ENCODE results near the gene SLC13A5. TPM values are rescaled to one million over a fixed set of nuclear protein-coding genes. Genes with fewer than 3 reads are reported as not detected.

SLC13A5 gene
- total RNA-seq, 2 experiments from 2014 or later, result not detected

- Mint-ChIP-seq H3K27me3 (peaks cover 8% of the 10 kb centered on the region), H3K9me3 (no peaks in the 10 kb centered on the region), H3K36me3 (peaks cover 16% of the 10 kb centered on the region), H3K27ac (peak within 1 kb of the TSS; percentile 98), H3K4me3 (peak within 1 kb of the TSS; percentile 96), H3K4me1 (peaks cover 54% of the 10 kb centered on the region)
- peak; percentile 95 for DNase-seq
Measured at GRCh38 chr17:6651354-6651918, 61.7 kb downstream of the SLC13A5 start, which contains the start of the genes C17orf100 and MED31. TSS of gene C17orf100 (plus strand) at chr17:6651762. CDS start at chr17:6651914, 152 bp downstream. TSS of gene MED31 (minus strand) at chr17:6651605. CDS start at chr17:6651528, 77 bp downstream.

- no peaks in the 10 kb centered on the region for H3K27me3 Mint-ChIP-seq
- peak overlapping the region; percentile 39 for H3K27ac Mint-ChIP-seq
- H3K4me3 Mint-ChIP-seq, result no peak overlapping the region
- H3K9me3 Mint-ChIP-seq, result no peaks in the 10 kb centered on the region
- H3K4me1 Mint-ChIP-seq, result peaks cover 62% of the 10 kb centered on the region
- no peak for DNase-seq
- H3K36me3 Mint-ChIP-seq, result peaks cover 33% of the 10 kb centered on the region
Measured at GRCh38 chr17:6648181-6648580, 65.0 kb downstream of the SLC13A5 start.

- no peak for DNase-seq
Measured at GRCh38 chr17:6643451-6644125, 69.6 kb downstream of the SLC13A5 start.

GRCh38 chr17:6642592-6642991 is 70.6 kb downstream of the SLC13A5 start:
- Mint-ChIP-seq H3K4me3 (peak overlapping the region; percentile 95), H3K27ac (peak overlapping the region; percentile 64), H3K4me1 (peaks cover 60% of the 10 kb centered on the region), H3K27me3 (no peaks in the 10 kb centered on the region), H3K9me3 (no peaks in the 10 kb centered on the region), H3K36me3 (peaks cover 44% of the 10 kb centered on the region)
- DNase-seq, result no peak

More at GRCh38 chr17:6643451-6644125, 69.6 kb downstream of the SLC13A5 start:
- Mint-ChIP-seq H3K9me3 (no peaks in the 10 kb centered on the region), H3K4me1 (peaks cover 63% of the 10 kb centered on the region), H3K27me3 (no peaks in the 10 kb centered on the region), H3K27ac (peak overlapping the region; percentile 38), H3K36me3 (peaks cover 44% of the 10 kb centered on the region), H3K4me3 (no peak overlapping the region)

GRCh38 chr17:6641247-6641863 is 71.8 kb downstream of the SLC13A5 start:
- H3K4me3 Mint-ChIP-seq, result peak overlapping the region; percentile 95
- H3K4me1 Mint-ChIP-seq, result peaks cover 54% of the 10 kb centered on the region
- H3K27ac Mint-ChIP-seq, result peak overlapping the region; percentile 99
- H3K27me3 Mint-ChIP-seq, result no peaks in the 10 kb centered on the region
- no peak for DNase-seq
- H3K36me3 Mint-ChIP-seq, result peaks cover 42% of the 10 kb centered on the region
- no peaks in the 10 kb centered on the region for H3K9me3 Mint-ChIP-seq

- peak; percentile 96 for DNase-seq
- peak within 1 kb of the TSS; percentile 99 for H3K27ac Mint-ChIP-seq
- H3K4me1 Mint-ChIP-seq, result peaks cover 49% of the 10 kb centered on the region
- no peaks in the 10 kb centered on the region for H3K27me3 Mint-ChIP-seq
- H3K36me3 Mint-ChIP-seq, result peaks cover 36% of the 10 kb centered on the region
- peak within 1 kb of the TSS; percentile 95 for H3K4me3 Mint-ChIP-seq
- H3K9me3 Mint-ChIP-seq, result no peaks in the 10 kb centered on the region
Measured at GRCh38 chr17:6640536-6641246, 72.5 kb downstream of the SLC13A5 start, which contains the start of the genes KIAA0753 and TXNDC17. TSS of gene KIAA0753 (minus strand) at chr17:6640711. CDS start at chr17:6635103, 5,608 bp downstream. TSS of gene TXNDC17 (plus strand) at chr17:6641060. CDS start at chr17:6641083, 23 bp downstream.

- Mint-ChIP-seq H3K9me3 (no peaks in the 10 kb centered on the region), H3K27me3 (no peaks in the 10 kb centered on the region), H3K4me3 (peak overlapping the region; percentile 95), H3K36me3 (peaks cover 32% of the 10 kb centered on the region), H3K4me1 (peaks cover 45% of the 10 kb centered on the region), H3K27ac (peak overlapping the region; percentile 99)
- peak; percentile 38 for DNase-seq
Measured at GRCh38 chr17:6639586-6640535, 73.3 kb downstream of the SLC13A5 start.

GRCh38 chr17:6639014-6639585 is 74.1 kb downstream of the SLC13A5 start:
- Mint-ChIP-seq H3K36me3 (peaks cover 30% of the 10 kb centered on the region), H3K9me3 (no peaks in the 10 kb centered on the region), H3K4me1 (peaks cover 37% of the 10 kb centered on the region), H3K27ac (peak overlapping the region; percentile 99), H3K27me3 (no peaks in the 10 kb centered on the region), H3K4me3 (peak overlapping the region; percentile 95)
- DNase-seq, result peak; percentile 17

- Mint-ChIP-seq H3K27me3 (no peaks in the 10 kb centered on the region), H3K4me1 (peaks cover 33% of the 10 kb centered on the region), H3K36me3 (peaks cover 29% of the 10 kb centered on the region), H3K27ac (no peak overlapping the region), H3K4me3 (peak overlapping the region; percentile 95), H3K9me3 (no peaks in the 10 kb centered on the region)
- DNase-seq, result peak; percentile 8
Measured at GRCh38 chr17:6638046-6638908, 74.9 kb downstream of the SLC13A5 start.

- no peaks in the 10 kb centered on the region for H3K27me3 Mint-ChIP-seq
- DNase-seq, result no peak
- no peaks in the 10 kb centered on the region for H3K9me3 Mint-ChIP-seq
- H3K4me3 Mint-ChIP-seq, result no peak overlapping the region
- peaks cover 28% of the 10 kb centered on the region for H3K36me3 Mint-ChIP-seq
- no peak overlapping the region for H3K27ac Mint-ChIP-seq
- H3K4me1 Mint-ChIP-seq, result peaks cover 25% of the 10 kb centered on the region
Measured at GRCh38 chr17:6637458-6637840, 75.7 kb downstream of the SLC13A5 start.

GRCh38 chr17:6636616-6637457 is 76.3 kb downstream of the SLC13A5 start:
- no peak overlapping the region for H3K27ac Mint-ChIP-seq
- no peaks in the 10 kb centered on the region for H3K9me3 Mint-ChIP-seq
- no peak overlapping the region for H3K4me3 Mint-ChIP-seq
- H3K36me3 Mint-ChIP-seq, result peaks cover 27% of the 10 kb centered on the region
- no peak for DNase-seq
- no peaks in the 10 kb centered on the region for H3K27me3 Mint-ChIP-seq
- peaks cover 21% of the 10 kb centered on the region for H3K4me1 Mint-ChIP-seq

GRCh38 chr17:6636105-6636504 is 77.1 kb downstream of the SLC13A5 start:
- no peak overlapping the region for H3K27ac Mint-ChIP-seq
- peaks cover 23% of the 10 kb centered on the region for H3K4me1 Mint-ChIP-seq

More at GRCh38 chr17:6636105-6636504, 77.1 kb downstream of the SLC13A5 start:
- Mint-ChIP-seq H3K27me3 (no peaks in the 10 kb centered on the region), H3K4me3 (no peak overlapping the region), H3K9me3 (no peaks in the 10 kb centered on the region), H3K36me3 (peaks cover 27% of the 10 kb centered on the region)
- DNase-seq, result no peak

Data from activated naive CD8-positive, alpha-beta T cell treated with anti-CD3 and anti-CD28 coated beads for 36 hours (primary cell).